Measurements from ENCODE around the gene SEC63.
"Not testable (repeated sequence)": the region's sequence is repeated elsewhere in the genome, so short reads cannot be mapped to it uniquely, and the experiment has no call there.

The SEC63 gene

DNA sequence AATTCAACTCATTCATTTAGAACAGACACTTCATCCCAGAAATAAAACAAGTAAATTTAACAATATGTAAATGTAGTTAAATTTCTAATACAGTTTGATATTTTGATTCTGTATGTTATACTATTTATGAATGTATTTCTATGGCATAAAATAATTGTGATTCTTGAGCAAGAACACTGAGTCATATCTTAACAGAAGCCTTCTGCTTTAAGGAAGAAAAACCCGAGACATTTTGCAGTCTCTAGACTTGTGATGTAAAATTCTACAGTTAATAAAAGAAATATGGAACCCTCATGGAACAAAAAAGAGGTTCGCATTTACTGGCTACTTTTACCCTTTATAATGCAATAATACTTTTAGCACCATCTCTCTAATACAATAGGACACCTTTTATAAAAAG is 86.0 kb downstream of the SEC63 start:
- CTCF ChIA-PET, result no interaction called here
- Histone ChIP-seq H3K4me3 (ENCODE audit: control insufficient read depth in 1 of 7, extremely low read depth in 1 of 7, insufficient read depth in 4 of 7, low read depth in 2 of 7, low read length in 6 of 7) (no peak overlapping the region), H3K27me3 (replicated peaks in 2 of 5; ENCODE audit: control insufficient read depth in 4 of 5, insufficient read depth in 5 of 5, low read length in 4 of 5) (no peaks in the 10 kb centered on the region), H3K9me3 (ENCODE audit: control extremely low read depth in 1 of 5, control insufficient read depth in 4 of 5, insufficient read depth in 2 of 5, low read depth in 1 of 5, low read length in 4 of 5) (no peaks in the 10 kb centered on the region), H3K4me1 (ENCODE audit: control extremely low read depth in 1 of 4, control insufficient read depth in 4 of 4, insufficient read depth in 4 of 4, low read length in 3 of 4) (no peaks in the 10 kb centered on the region), H3K36me3 (ENCODE audit: control insufficient read depth in 4 of 4, insufficient read depth in 4 of 4, low read length in 3 of 4) (peaks cover 17 to 44% (median 24%) of the 10 kb centered on the region in 4 experiments), H3K27ac (ENCODE audit: insufficient read depth in 1 of 2, low read depth in 1 of 2, low read length in 2 of 2, poor library complexity in 1 of 2, severe bottlenecking in 2 of 2) (no peak overlapping the region)
- no peak for DNase-seq
- POLR2A ChIA-PET, result no interaction called here
- WGBS (ENCODE audit: insufficient coverage), result no CpG with 5 or more reads among the region's 2 CpGs

GRCh38 chr6:107871512-107871911 is 86.5 kb downstream of the SEC63 start:
- H3K4me3 ChIP-seq (ENCODE audit: control insufficient read depth in 1 of 7, extremely low read depth in 1 of 7, insufficient read depth in 4 of 7, low read depth in 2 of 7, low read length in 6 of 7); DNase-seq; H3K27me3 ChIP-seq (replicated peaks in 2 of 5; ENCODE audit: control insufficient read depth in 4 of 5, insufficient read depth in 5 of 5, low read length in 4 of 5); POLR2A ChIA-PET; H3K4me1 ChIP-seq (ENCODE audit: control extremely low read depth in 1 of 4, control insufficient read depth in 4 of 4, insufficient read depth in 4 of 4, low read length in 3 of 4); H3K27ac ChIP-seq (ENCODE audit: insufficient read depth in 1 of 2, low read depth in 1 of 2, low read length in 2 of 2, poor library complexity in 1 of 2, severe bottlenecking in 2 of 2); H3K9me3 ChIP-seq (ENCODE audit: control extremely low read depth in 1 of 5, control insufficient read depth in 4 of 5, insufficient read depth in 2 of 5, low read depth in 1 of 5, low read length in 4 of 5): not testable (repeated sequence)
- no CpG with 5 or more reads among the region's 1 CpG for WGBS (ENCODE audit: insufficient coverage)
- peaks cover 15 to 43% (median 23%) of the 10 kb centered on the region in 4 experiments for H3K36me3 ChIP-seq (ENCODE audit: control insufficient read depth in 4 of 4, insufficient read depth in 4 of 4, low read length in 3 of 4)
- CTCF ChIA-PET, result interaction anchor here (1.0 kb wide), 3 partner anchors 9 to 23 kb away, joined by 3 to 4 read pairs (median 3); no protein-coding TSS in a partner anchor

- no peaks in the 10 kb centered on the region for H3K4me1 ChIP-seq (ENCODE audit: control extremely low read depth in 1 of 4, control insufficient read depth in 4 of 4, insufficient read depth in 4 of 4, low read length in 3 of 4)
- H3K9me3 ChIP-seq (ENCODE audit: control extremely low read depth in 1 of 5, control insufficient read depth in 4 of 5, insufficient read depth in 2 of 5, low read depth in 1 of 5, low read length in 4 of 5), result no peaks in the 10 kb centered on the region
- WGBS (ENCODE audit: insufficient coverage), result 90% methylated on average over 2 of the region's 4 CpGs
- ChIA-PET CTCF (interaction anchor here (1.0 kb wide), 3 partner anchors 9 to 23 kb away, joined by 3 to 4 read pairs (median 3); no protein-coding TSS in a partner anchor), POLR2A (no interaction called here)
- no peak overlapping the region for H3K27ac ChIP-seq (ENCODE audit: insufficient read depth in 1 of 2, low read depth in 1 of 2, low read length in 2 of 2, poor library complexity in 1 of 2, severe bottlenecking in 2 of 2)
- H3K36me3 ChIP-seq (ENCODE audit: control insufficient read depth in 4 of 4, insufficient read depth in 4 of 4, low read length in 3 of 4), result peaks cover 14 to 40% (median 21%) of the 10 kb centered on the region in 4 experiments
- no peak for DNase-seq
- H3K4me3 ChIP-seq (ENCODE audit: control insufficient read depth in 1 of 7, extremely low read depth in 1 of 7, insufficient read depth in 4 of 7, low read depth in 2 of 7, low read length in 6 of 7), result no peak overlapping the region
- H3K27me3 ChIP-seq (replicated peaks in 2 of 5; ENCODE audit: control insufficient read depth in 4 of 5, insufficient read depth in 5 of 5, low read length in 4 of 5), result no peaks in the 10 kb centered on the region
Measured at GRCh38 chr6:107871016-107871415, 87.0 kb downstream of the SEC63 start.

DNA sequence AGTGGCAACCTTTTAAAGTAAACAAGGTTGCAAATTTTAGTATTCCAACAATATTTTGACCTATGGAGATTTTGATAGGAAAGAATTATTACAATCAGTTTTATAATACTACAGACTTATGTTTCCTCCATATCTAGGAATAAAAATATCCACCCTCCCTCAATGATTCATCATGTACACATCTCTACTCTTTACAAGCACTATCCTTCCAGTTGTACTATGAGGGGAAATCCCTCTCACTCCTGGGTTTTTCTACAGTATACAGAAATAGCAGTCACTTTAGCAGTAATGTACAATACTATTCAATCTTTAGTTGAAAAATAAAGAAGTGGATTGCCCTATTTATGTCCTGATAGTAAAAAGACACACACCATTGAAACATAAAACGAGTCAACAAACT is 87.6 kb downstream of the SEC63 start:
- DNase-seq, result no peak
- H3K36me3 ChIP-seq (ENCODE audit: control insufficient read depth in 4 of 4, insufficient read depth in 4 of 4, low read length in 3 of 4), result peaks cover 11 to 40% (median 20%) of the 10 kb centered on the region in 4 experiments

DNA sequence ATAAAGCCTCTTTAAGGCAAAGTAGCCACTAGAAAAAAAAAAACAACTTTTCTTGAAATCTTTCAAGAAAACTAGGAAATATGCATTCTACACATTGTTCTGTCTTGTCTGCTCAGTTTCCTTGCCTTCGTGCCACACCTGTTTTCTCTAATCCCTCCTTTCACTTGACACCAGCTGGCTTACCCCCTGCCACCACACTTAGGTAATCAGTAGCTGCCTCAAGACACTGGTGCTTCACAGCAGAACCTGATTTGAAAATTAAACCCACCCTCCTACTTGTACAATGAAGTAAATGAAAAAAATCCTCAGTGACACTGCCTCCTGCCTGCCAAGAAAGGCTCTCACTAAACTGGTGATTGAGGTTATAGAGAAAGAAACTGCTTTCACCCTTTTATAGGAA is 88.1 kb downstream of the SEC63 start:
- ChIA-PET POLR2A (no interaction called here), CTCF (interaction anchor here (1.0 to 1.3 kb wide), 3 partner anchors 21 to 194 kb away, joined by 3 read pairs; no protein-coding TSS in a partner anchor)
- Histone ChIP-seq H3K4me1 (ENCODE audit: control extremely low read depth in 1 of 4, control insufficient read depth in 4 of 4, insufficient read depth in 4 of 4, low read length in 3 of 4) (no peaks in the 10 kb centered on the region), H3K9me3 (ENCODE audit: control extremely low read depth in 1 of 5, control insufficient read depth in 4 of 5, insufficient read depth in 2 of 5, low read depth in 1 of 5, low read length in 4 of 5) (no peaks in the 10 kb centered on the region), H3K4me3 (ENCODE audit: control insufficient read depth in 1 of 7, extremely low read depth in 1 of 7, insufficient read depth in 4 of 7, low read depth in 2 of 7, low read length in 6 of 7) (no peak overlapping the region), H3K36me3 (ENCODE audit: control insufficient read depth in 4 of 4, insufficient read depth in 4 of 4, low read length in 3 of 4) (peaks cover 11 to 38% (median 20%) of the 10 kb centered on the region in 4 experiments), H3K27ac (ENCODE audit: insufficient read depth in 1 of 2, low read depth in 1 of 2, low read length in 2 of 2, poor library complexity in 1 of 2, severe bottlenecking in 2 of 2) (no peak overlapping the region), H3K27me3 (replicated peaks in 2 of 5; ENCODE audit: control insufficient read depth in 4 of 5, insufficient read depth in 5 of 5, low read length in 4 of 5) (no peaks in the 10 kb centered on the region)
- whole genome bisulfite sequencing (ENCODE audit: insufficient coverage), result 0% methylated on average over 1 of the region's 1 CpG
- no peak for DNase-seq

More for the DNA sequence above, 87.6 kb downstream of the SEC63 start:
- ChIA-PET CTCF (interaction anchor here (1.0 kb wide), 2 partner anchors 8 to 10 kb away, joined by 3 read pairs; no protein-coding TSS in a partner anchor), POLR2A (no interaction called here)
- WGBS (ENCODE audit: insufficient coverage), result no CpG with 5 or more reads among the region's 1 CpG
- H3K27me3 ChIP-seq (replicated peaks in 2 of 5; ENCODE audit: control insufficient read depth in 4 of 5, insufficient read depth in 5 of 5, low read length in 4 of 5), result no peaks in the 10 kb centered on the region
- no peak overlapping the region for H3K4me3 ChIP-seq (ENCODE audit: control insufficient read depth in 1 of 7, extremely low read depth in 1 of 7, insufficient read depth in 4 of 7, low read depth in 2 of 7, low read length in 6 of 7)
- no peaks in the 10 kb centered on the region for H3K4me1 ChIP-seq (ENCODE audit: control extremely low read depth in 1 of 4, control insufficient read depth in 4 of 4, insufficient read depth in 4 of 4, low read length in 3 of 4)
- H3K27ac ChIP-seq (ENCODE audit: insufficient read depth in 1 of 2, low read depth in 1 of 2, low read length in 2 of 2, poor library complexity in 1 of 2, severe bottlenecking in 2 of 2), result peak overlapping the region in 1 of 2 experiments; percentile 6
- H3K9me3 ChIP-seq (ENCODE audit: control extremely low read depth in 1 of 5, control insufficient read depth in 4 of 5, insufficient read depth in 2 of 5, low read depth in 1 of 5, low read length in 4 of 5), result no peaks in the 10 kb centered on the region

- no peaks in the 10 kb centered on the region for H3K4me1 ChIP-seq (ENCODE audit: control extremely low read depth in 1 of 4, control insufficient read depth in 4 of 4, insufficient read depth in 4 of 4, low read length in 3 of 4)
- POLR2A ChIA-PET, result no interaction called here
- no peak overlapping the region for H3K4me3 ChIP-seq (ENCODE audit: control insufficient read depth in 1 of 7, extremely low read depth in 1 of 7, insufficient read depth in 4 of 7, low read depth in 2 of 7, low read length in 6 of 7)
- no peaks in the 10 kb centered on the region for H3K27me3 ChIP-seq (replicated peaks in 2 of 5; ENCODE audit: control insufficient read depth in 4 of 5, insufficient read depth in 5 of 5, low read length in 4 of 5)
- no peak for DNase-seq
- H3K27ac ChIP-seq (ENCODE audit: insufficient read depth in 1 of 2, low read depth in 1 of 2, low read length in 2 of 2, poor library complexity in 1 of 2, severe bottlenecking in 2 of 2), result no peak overlapping the region
- peaks cover 11 to 33% (median 19%) of the 10 kb centered on the region in 4 experiments for H3K36me3 ChIP-seq (ENCODE audit: control insufficient read depth in 4 of 4, insufficient read depth in 4 of 4, low read length in 3 of 4)
- no peaks in the 10 kb centered on the region for H3K9me3 ChIP-seq (ENCODE audit: control extremely low read depth in 1 of 5, control insufficient read depth in 4 of 5, insufficient read depth in 2 of 5, low read depth in 1 of 5, low read length in 4 of 5)
- 100% methylated on average over 2 of the region's 3 CpGs for WGBS (ENCODE audit: insufficient coverage)
- CTCF ChIA-PET, result interaction anchor here (0.7 to 3.1 kb wide), 9 partner anchors 18 to 193 kb away, joined by 3 to 10 read pairs (median 3); no protein-coding TSS in a partner anchor
Measured at GRCh38 chr6:107868867-107869611, 89.0 kb downstream of the SEC63 start.

- Histone ChIP-seq H3K4me1 (ENCODE audit: control extremely low read depth in 1 of 4, control insufficient read depth in 4 of 4, insufficient read depth in 4 of 4, low read length in 3 of 4) (no peaks in the 10 kb centered on the region), H3K27me3 (replicated peaks in 2 of 5; ENCODE audit: control insufficient read depth in 4 of 5, insufficient read depth in 5 of 5, low read length in 4 of 5) (no peaks in the 10 kb centered on the region), H3K27ac (ENCODE audit: insufficient read depth in 1 of 2, low read depth in 1 of 2, low read length in 2 of 2, poor library complexity in 1 of 2, severe bottlenecking in 2 of 2) (no peak overlapping the region), H3K9me3 (ENCODE audit: control extremely low read depth in 1 of 5, control insufficient read depth in 4 of 5, insufficient read depth in 2 of 5, low read depth in 1 of 5, low read length in 4 of 5) (no peaks in the 10 kb centered on the region), H3K36me3 (ENCODE audit: control insufficient read depth in 4 of 4, insufficient read depth in 4 of 4, low read length in 3 of 4) (peaks cover 9 to 29% (median 17%) of the 10 kb centered on the region in 4 experiments), H3K4me3 (ENCODE audit: control insufficient read depth in 1 of 7, extremely low read depth in 1 of 7, insufficient read depth in 4 of 7, low read depth in 2 of 7, low read length in 6 of 7) (no peak overlapping the region)
- ChIA-PET CTCF (interaction anchor here (0.5 to 3.1 kb wide), 19 partner anchors 9 to 194 kb away, joined by 3 to 11 read pairs (median 4); no protein-coding TSS in a partner anchor), POLR2A (no interaction called here)
- WGBS (ENCODE audit: insufficient coverage), result 44% methylated on average over 3 of the region's 4 CpGs
- no peak for DNase-seq
Measured at GRCh38 chr6:107867302-107867615, 90.7 kb downstream of the SEC63 start.
